CD4-positive, alpha-beta T cell treated with Interleukin-1 beta for 1 hour (primary cell): ENCODE data around the gene TAX1BP1.
"Not testable (repeated sequence)": the region's sequence is repeated elsewhere in the genome, so short reads cannot be mapped to it uniquely, and the experiment has no call there.

ENCODE experiments used
- DNase-seq, 2 donors: peaks; one replicate each; pipeline ENCODE4 v3.0.0-alpha.2; 2020 to 2022

The TAX1BP1 gene

GRCh38 chr7:27740449-27741086, 606 bp downstream of the TAX1BP1 start:
- DNase-seq: peak; percentile 82 to 87

- DNase-seq: not testable (repeated sequence)
These were observed 2.2 kb downstream of the TAX1BP1 start for GRCh38 chr7:27742091-27742710.

DNA sequence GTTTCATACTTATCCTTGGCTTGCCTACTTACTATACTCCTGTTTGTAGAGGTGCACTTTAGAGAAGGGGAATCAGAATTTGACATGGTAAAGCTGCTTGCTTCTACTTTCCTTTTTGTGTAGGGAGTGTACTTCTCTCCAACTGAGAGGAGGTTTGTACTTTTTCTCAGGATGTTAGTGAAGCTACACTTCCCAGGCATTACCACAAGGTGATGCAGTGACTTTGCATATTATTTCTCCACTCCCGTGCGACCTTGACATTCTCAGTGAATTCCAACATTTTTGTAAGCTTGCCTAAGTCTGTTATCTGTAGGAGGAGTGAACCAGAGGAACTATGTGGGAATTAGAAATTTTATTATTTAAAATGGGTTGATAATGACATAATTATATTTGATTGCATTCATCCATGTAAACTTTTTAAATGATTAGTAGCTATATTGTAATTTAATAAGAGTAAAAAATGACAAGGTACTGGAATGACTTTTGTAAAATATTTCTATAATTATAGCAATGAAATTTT, 5.2 kb downstream of the TAX1BP1 start:
- DNase-seq: peak in 1 of 2 donors; percentile 6

DNA sequence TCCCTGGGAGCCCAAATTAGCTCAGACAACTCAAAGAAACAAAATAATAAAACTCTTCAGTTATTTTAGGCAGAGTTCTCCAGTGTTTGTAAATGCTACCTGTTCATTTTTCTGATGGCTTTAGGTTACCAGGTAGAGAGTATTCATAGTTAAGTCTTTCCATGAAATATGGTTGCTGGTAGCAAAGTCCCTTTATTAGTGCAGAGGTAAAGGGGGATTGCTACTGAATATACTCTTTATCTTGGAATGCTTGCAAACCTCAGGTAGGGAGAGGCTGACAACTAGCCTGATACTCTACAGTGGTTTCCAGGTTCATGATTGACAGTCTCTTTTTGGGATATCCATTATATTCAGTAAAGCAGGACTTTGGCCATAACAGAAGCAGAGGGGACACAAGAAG, 6.5 kb downstream of the TAX1BP1 start:
- no peak for DNase-seq

DNA sequence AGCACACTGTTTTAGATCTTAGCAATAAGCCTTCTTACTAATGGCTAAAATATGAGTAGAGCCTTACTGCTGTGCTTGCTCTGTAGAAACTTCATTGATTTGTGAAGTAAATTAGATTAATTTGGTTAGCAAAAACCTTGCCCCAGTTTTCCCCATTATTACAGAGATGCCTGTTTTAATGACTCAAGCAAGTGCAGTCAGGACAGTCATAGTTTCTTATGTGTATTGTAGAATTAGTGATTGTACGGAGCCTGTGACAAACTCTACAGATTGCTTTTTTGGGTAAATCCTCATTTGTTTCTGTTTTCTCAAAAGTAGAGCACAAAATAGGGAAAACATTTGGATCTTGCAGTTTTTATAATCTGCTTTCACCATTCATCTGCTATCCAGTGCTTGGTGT, 7.0 kb downstream of the TAX1BP1 start:
- DNase-seq: no peak

DNA sequence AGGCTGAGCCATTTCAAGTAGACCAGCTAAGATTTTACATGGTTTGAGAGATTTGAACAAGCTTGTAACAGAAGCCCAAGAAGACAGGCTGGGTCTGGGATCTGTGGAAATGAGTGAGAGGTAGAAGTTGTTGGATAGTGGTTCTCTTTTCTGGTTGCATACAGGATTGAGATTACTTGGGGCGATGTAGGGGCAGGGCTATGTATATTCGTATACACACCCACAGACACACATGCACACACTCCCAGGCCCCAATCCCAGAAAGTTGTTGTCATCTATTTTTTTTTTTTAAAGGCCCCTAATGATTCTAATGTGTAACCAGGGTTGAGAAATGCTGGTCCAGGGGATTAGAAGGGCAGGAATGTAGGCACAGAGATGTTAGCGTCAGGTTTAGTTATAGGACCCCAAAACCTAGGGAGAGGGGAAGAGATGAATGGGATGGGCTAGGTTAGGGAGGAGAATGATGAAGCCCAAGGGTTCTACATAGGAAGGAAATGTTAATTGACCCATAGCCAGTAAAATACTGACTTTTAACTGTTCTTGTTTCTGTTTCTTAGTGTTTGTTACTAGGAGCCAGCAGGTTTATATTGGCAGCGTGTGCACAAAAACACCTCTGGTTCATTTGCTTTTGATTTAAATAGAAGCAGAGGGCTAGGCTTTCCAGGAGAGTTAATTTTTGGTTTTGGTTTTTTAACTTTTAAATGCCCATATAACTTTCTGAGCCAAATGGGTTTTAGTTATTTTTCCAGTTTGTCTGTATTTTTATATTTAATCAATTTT, 7.8 kb downstream of the TAX1BP1 start:
- DNase-seq: no peak

DNA sequence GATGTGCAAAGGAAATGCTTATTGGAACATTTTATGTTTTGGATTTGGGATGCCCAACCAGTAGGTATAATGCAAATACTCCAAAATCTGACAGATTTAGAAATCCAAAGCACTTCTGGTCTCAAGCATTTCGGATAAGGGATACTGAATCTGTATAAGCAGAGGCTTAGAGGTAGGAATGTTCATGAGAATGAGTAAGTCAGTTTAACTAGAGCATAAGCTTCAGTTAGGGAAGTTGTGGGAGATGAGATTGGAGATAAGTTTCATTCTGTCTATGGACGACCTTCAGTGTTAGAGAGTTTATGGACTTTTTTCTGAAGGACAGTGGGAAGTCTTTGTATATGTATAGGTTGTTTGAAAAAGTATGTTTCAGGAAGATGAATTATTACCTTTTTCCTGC, 10.4 kb downstream of the TAX1BP1 start:
- no peak for DNase-seq

DNA sequence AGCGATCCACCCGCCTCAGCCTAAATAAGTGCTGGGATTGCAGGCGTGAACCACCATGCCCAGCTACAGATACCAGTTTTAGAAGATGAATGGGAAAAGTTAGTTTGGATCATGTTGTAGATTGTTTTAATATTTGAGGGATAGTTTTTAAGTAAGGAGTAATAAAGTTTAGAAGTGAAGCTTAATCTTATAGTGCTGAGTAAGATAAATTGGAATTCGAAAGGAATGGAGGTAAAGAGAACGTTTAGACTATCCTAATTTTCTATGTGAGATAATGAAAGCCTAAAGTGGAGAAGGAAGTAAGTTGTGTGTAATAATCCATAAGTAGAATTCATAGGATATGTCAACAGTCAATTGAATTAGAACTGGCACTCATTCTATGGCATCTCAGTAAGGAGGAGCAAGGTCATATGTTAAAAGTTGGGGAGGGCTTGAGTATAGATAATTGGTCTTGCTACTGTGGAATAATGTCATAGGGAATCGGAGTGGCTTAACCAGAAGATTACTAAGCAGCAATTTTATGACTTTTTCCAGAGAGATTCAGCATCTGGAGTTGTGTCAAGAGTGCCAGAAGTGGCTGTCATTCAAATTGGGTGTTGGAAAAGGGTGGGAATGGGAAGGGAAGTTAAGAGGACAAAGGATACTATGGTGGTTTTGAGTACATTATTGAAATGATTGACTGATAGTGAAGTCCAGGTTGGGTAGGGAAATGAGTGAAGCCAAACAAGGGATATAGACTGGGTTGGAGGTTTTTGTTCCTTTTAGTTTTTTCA, 12.1 kb downstream of the TAX1BP1 start:
- no peak for DNase-seq

DNA sequence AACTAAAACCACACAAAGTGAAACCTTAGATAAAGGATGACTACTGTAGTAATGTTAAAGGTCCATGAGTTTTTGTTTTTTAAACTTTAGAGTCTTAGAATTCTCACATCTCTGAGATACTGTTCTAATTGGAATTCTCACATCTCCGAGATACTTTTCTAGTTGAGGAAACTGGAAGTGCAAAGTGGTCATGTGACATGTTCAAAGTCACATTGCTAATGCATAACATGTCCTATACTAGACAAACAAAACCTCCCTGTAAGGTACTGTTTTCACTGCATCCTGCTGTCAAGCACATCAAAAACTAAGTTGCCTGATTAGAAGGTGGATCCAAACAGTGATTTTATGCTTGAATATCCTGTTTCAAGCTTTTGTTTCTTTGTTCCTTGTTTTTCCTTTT, 13.9 kb downstream of the TAX1BP1 start:
- DNase-seq: no peak

- no peak for DNase-seq
These were observed 16.3 kb downstream of the TAX1BP1 start for GRCh38 chr7:27756298-27756697.

- DNase-seq: no peak
These were observed 19.5 kb downstream of the TAX1BP1 start for GRCh38 chr7:27759491-27759890.

DNA sequence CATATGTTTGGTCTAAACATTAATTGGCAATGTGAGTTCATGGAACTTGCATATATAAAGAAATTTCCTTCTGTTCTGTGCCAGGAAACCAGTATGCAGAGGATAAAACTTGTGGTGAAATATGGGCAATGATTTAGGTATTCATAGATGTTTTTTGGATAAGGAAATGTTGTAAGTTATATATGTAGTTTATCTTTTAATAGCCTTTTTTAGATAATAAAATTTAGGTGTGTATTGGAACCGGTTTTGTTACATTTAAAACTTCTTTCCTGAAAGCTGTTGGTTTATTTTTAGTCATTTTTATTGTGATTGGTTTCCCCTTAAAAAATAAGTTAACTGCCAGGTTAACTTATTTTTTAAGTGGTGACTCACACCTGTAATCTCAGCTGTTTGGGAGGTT, 22.1 kb downstream of the TAX1BP1 start:
- no peak for DNase-seq

DNA sequence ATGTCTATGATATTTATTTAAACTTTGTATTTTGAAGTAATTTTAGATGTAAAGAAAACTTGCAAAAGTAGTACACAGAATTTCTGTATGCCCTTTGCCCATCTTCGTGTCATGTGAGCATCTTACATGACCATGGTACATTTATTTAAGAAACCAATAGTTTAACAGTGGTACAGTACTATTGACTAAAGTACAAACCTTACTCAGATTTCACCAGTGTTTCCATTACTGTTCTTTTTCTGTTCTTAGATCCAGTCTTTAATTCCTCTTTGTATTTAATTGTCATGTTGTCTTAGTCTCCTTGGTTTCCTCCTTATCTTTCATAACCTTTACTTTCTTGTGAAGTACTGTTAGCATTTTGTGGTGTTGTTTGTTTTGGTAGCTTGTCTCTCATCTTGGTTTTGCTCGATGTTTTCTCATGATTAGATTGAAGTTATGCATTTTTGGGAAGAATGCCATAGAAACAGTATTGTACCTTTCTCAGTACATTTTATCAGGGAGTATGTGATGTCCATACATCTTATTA, 24.1 kb downstream of the TAX1BP1 start:
- DNase-seq: no peak

DNA sequence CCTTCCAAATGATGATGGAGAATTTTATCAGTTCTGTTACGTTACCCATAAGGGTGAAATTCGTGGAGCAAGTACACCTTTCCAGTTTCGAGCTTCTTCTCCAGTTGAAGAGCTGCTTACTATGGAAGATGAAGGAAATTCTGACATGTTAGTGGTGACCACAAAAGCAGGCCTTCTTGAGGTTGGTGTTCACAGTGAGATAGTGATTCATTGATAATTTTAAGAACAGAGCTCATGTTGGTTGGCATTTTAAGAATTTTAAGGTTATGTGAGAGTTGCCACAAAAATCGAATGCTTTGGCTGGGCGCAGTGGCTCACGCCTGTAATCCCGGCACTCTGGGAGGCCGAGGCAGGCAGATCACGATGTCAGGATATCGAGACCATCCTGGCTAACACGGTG, 25.9 kb downstream of the TAX1BP1 start:
- no peak for DNase-seq

DNA sequence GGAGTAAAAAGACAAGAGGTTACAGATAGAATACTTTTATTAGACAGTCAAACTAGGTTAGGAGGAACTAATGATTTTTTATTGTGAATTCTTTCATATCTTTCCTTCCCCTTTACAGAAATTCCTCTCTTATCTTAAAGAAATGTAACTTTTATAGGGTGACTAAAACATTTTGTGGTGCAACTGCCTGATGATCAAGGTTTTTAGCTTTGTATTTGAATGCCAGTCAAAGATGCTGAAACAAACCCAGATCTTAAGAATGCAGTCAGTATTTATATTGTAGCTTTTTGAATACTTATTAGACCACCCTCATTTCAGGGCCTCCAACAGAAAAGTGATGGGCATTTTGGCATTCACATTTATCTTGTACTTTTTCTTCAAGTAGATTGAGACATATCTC, 27.4 kb downstream of the TAX1BP1 start:
- no peak for DNase-seq

DNA sequence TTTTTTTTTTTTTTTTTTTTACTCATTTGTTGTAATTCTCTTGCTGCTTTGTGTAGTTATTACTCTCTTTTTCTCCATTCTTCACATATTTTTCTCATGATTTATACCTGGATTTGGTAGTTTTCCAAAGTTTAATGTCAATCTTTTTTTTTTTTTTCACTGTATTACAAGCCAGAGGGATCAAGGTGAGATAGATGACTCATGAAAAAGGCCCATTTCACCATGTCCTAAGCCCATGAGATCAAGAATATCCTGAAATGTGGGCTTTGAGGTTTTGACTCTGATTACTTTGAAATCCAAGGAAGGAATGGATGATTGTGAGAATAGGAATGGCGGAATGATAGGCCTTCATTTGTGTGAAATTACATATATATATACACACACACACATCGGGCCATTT, 31.1 kb downstream of the TAX1BP1 start:
- DNase-seq: no peak

- peak in 1 of 2 donors; percentile 21 for DNase-seq
These were observed 34.9 kb downstream of the TAX1BP1 start for GRCh38 chr7:27774717-27775328.

GRCh38 chr7:27775782-27776181, 35.8 kb downstream of the TAX1BP1 start:
- DNase-seq: no peak

DNA sequence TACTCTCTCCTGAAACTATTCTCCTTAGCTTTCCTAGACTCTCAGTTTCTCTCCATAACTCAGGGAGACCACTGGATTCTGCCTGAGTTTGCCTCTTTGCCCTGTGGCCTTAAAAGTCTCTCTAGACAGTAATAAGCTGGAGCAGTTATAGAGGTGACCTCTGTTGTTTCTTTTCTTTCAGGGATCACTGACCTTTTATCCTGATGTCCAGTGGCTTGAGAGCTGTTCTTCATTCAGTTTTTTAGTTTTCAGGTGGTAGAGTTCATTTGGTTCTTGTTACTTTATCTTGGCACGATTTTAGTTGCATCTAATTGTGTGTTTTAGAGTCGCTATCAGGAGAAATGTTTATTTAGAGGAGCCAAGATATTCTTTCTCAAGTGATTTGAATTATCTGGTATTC, 37.7 kb downstream of the TAX1BP1 start:
- DNase-seq: no peak

DNA sequence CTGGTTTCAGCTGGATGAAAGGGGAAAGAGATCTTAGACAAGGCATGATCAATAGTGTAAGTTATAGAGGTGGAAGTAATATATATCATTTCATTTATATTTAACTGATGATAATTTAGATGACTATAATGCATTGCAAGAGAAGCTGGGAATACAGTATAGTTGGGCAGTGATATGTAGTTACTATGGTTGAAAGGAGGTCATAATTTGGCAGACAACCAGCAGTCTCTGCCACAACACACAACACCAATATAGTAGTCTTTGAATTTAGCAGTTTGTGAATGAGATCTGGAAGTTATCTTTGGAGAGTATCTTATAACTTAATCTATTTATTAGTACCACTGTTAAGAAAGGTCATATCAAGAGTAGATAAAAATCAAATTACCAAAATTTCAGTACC, 39.9 kb downstream of the TAX1BP1 start:
- DNase-seq: no peak

DNA sequence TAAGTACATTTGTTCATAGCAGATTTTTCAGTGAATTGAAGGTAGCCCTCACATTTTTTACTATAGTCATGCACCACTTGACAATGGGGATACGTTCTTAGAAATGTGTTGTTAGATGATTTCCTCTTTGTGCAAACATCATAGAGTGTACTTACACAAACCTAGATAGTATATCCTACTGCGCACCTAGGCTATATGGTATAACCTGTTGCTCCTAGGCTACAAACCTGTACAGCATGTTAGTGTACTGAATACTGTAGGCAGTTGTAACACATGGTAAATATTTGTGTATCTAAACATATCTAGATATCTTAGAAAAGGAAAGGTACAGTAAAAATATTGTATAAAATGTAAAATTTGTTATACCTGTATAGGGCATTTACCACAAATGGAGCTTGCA, 41.2 kb downstream of the TAX1BP1 start:
- no peak for DNase-seq

DNA sequence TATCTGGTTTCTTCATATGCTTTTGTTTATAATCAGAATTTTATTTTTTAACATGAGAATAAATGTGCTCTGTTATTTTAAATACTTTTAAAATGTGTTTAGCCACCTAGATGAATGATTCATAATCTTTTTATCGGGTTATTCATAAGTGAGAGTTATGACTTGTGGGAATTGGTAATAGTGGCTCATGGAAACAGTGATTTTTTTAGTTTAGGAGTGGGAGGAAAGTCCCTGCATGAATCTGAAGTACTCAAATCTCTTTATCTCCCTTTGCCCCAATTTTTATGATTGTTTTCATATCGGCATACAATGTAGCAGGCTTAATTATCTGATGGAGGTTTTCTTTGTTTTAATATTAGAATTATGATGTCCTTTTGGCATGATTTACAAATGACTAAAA, 42.9 kb downstream of the TAX1BP1 start:
- no peak for DNase-seq
